Measurements from ENCODE around the gene CCDC178.

The CCDC178 gene

DNA sequence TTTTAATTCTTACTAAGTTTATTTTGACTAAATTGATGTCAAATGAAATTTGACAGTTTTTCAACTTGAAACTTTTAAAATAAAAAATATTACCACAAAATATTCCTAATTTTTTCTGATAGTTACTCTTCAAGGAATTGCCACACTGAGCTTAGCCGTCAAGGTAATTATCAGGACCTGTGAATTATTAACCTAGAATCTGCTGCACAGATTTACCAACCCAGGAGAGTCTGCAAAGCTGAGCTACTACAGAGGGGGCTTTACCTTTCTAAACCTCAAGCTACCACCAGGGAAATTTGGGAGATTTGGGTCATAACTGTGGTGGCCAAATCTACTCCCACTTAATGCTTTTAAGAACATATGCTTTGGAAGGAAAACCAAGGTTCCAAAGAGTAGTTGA lies 324.6 kb downstream of the CCDC178 start:
- DNase-seq: no peak

DNA sequence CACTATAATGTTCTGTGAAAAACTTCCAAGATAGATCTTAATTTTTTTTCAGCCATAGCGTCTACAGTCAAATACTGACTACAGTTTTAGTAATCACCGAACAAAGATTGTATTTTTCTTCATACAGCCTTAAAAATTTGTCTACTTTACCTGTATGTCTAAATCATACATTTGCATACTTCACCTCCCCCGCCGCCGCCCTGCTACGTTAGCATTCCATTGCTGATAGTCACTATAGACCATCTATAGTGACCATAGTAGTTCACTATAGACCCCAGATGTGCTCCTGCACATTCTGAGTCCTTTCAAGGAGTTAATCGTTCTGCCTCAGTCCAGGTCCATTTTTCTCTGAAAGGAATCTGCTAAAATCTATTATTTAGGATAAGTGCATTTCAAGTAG lies 325.0 kb downstream of the CCDC178 start:
- no peak for DNase-seq

DNA sequence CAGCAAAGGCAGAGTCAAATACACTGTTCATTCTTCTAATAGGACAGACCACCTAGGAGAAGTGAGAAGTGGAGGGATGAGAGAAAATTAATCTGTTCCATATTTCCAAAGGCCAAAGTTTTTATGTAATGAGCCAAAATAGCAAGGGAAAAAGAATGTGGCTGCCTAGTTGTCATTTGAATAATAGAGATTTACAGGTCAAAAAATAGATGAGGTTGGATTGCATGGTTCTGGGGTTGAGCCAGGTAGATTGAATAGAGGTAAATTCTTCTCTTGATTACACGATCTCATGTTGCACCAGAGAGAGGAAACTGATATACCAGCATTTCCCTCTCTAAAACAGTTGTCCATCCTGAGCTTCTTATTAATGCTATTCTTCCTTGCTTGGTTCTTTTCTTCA lies 325.8 kb downstream of the CCDC178 start:
- no peak for DNase-seq

DNA sequence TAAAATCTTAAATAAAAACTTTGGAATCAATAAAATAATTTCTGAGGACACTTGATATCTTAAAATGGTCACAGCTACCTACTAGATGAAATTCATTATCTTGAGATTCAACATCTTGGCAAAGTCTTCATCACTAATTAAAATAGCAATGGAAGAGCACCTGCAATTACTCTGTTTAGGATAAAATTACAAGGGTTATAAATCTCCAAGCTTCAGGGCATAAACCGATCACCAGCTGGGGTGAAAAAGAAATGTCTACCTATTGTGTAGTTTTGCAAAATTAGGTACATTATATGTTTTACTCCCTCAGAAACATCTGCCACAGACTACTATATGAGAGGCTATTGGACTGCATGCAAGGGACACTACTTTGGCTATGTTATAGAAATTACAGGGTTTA lies 327.1 kb downstream of the CCDC178 start:
- DNase-seq: no peak

DNA sequence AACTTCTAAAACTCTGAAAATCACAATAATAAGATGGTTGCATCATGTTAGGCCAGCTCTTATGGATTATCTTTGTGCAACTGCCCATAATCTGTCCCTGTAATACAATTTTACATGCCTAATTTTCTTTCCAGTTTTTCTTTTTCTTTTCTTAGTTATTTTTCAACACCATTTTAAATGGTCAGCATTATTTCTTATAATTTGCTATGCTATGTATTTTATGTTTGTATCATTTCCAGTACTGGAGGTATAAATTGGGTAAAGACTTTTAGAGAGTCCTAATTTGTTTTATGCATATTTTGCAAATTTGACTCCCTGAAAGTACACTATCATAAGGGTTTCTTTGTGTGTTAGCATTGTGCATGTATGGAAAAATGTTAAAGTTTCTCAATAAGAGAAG lies 333.0 kb downstream of the CCDC178 start:
- DNase-seq: no peak

DNA sequence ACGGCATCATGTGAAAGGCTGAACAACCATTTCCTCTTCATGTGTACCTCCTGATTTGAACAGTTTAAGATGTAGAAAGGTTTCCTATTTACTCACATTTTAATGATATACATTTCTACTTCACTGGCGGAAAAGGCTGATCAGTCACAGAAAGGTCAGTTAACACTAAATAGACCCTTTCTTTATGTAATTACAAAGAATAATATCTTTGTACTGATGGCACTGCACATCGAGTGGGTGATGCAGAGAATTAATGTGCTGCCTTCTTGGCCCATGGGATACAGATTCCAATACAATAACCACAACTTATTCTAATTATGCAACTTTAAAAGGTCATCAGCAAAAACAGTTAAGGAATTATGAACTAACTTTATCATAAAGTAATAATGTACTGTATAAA lies 339.2 kb downstream of the CCDC178 start:
- DNase-seq: no peak

DNA sequence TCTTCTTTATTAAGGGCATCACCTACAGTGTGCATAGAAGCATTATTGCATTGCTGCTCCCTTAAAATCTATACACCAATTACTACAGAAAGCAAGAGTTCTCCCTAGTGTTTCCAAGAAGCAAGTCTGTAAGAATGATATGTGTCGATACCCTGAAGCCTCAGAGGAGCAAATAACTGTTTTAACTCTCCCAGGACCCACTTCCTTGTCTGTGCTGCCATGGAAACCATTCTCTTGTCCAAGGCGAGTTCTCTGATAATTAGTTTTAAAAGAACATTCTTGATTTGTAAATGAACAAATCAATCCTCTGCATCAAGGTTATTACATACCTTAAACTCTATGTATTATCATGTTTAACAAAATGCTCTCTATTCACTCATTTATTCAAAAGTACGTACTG lies 340.9 kb downstream of the CCDC178 start:
- no peak for DNase-seq

DNA sequence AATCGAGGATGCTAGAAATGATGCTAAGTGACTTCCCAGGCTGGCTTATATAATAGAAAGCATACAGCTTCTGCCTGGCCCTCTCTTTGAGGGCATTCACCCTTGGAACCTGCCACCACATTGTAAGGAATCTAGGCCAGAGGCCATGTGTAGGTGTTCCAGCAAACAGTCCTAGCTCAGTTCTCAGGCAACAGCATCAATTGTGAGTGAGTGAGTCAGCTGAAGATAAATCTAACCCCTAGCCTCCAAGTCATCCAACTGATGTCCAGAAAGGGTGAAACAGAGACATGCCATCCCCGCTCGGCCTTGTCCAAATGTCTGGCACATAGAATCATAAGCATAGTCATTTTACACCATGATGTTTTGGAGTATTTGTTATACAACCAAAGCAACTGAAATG lies 343.4 kb downstream of the CCDC178 start:
- no peak for DNase-seq

DNA sequence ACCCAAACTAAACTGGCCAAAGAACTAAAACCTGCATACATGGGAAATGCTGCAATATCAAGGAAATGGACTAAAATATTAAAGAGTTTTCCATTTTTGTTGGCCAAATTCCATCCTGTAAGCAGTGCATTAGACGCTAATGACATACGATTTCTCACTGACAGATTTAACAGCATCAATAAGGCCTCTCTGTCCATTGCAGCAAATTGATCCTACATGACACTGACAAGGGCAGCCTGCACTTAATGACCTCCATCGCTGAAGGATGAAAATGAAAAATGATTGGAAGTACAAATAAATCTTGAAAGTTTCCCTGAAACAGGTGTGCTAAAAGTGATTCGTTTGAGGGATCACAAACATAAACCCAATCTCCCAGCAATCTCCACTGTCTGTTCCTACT lies 350.1 kb downstream of the CCDC178 start:
- no peak for DNase-seq

DNA sequence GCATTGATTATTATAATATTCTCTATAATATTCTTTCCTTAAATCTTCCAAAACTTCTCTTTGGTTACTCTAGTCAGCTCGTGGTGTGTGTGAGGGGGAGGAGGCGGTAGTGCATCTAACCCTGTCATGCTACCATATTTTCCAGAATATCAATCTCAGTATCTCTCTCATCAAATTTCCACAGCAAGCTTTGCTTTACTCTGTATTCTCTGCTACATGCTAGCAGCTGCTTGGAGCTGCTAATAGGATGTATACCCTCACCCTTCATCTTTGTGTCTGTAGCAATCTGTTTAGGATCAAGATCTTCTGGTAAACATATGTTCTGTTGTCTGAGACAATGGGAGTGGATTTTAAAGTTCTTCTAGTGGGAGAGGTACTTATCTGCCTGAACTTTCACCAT lies 363.9 kb downstream of the CCDC178 start:
- no peak for DNase-seq

DNA sequence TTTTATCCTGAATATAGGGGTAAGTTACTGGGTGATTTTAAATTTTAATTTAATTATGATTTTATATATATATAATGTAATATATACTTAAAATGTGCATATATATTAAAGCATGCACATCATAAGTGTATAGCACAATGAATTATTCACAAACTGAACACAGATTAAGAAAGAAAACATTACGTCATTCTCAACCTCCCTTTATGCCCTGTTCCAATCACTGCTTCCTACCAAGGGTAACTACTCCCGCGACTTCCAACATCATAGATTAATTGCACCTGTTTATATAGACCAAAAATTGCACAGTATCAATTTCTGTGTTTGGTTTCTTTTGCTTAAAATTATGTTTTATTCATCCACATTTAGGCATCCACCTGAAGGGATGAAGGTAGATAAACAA lies 366.4 kb downstream of the CCDC178 start:
- no peak for DNase-seq

DNA sequence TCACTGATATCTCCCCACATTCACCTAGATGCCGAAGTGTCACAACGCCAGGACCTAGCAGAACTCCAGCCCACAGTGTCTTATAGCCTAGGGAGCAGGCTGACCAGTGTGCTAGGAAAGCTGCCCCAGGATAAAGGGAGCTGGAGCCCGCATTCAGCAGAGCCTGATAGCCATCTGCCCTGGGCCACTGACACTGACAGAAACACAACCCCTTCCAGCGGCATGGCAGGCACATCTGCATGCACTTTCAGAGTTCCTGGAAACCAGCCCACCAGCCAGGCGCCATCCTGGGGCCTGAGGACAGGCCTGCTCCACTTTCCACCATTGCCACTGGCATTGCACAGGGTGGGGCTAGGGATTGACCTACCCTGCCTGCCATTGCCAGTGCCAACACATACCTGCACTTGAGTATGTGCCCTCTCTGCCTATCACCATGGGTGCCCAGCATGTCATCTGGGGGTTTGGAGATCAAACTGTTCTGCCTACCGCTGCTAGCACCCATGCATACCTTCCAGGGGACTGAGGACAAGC lies 377.6 kb downstream of the CCDC178 start:
- DNase-seq: no peak

DNA sequence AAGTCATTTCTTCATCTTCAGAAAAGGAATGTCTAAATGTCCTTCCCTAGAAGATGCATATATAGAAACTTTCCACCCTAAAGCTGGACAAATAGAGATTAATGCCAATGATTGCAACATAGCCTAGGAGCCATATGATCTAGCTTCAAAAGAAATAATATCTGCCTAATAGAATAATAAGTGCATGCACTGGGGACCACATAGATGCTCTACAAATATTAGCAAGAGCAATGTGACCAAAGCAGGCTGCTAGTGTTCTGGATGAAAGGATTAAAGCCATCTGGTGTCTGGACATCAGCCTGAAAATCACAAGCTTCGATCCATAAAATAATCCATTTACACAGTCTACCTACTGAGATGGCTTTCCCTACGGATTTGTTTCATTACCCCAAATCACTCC lies 387.6 kb downstream of the CCDC178 start:
- no peak for DNase-seq

DNA sequence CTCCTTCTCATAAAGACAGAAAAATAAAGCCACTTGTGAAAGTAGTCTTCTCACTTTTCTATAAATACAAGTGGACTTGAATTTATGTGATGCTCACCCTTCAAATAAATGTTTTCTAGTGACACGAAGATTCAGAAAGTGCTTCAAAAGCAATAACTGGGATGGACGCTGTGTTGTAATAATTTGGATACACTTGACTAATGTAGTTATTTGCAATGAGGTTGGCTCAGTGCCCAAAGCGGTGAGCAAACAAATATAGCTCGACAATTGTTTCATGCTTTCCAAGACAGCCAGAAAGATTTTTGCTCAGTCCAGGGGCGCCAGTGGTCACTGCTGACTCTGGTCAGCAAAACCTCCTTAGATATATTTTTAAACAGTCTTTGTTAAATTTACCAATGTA lies 389.1 kb downstream of the CCDC178 start:
- no peak for DNase-seq

DNA sequence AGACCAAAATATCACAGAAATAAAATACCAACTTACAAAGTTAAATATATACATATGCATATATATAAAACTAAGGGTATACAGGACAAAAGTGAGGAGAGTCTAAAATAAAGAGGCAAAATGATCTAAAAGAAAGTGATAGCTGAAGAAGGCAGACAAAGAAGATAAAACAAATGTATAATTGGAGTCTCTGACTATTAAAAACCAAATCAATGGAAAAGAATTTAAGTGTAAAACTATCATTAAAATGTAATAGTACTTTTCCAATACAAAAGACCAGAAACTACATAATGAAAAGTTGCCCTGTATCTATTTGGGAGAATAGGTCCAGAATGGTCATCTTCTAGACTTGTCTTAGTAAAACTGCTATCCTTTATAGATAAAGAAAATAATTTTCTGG lies 400.3 kb downstream of the CCDC178 start:
- no peak for DNase-seq

DNA sequence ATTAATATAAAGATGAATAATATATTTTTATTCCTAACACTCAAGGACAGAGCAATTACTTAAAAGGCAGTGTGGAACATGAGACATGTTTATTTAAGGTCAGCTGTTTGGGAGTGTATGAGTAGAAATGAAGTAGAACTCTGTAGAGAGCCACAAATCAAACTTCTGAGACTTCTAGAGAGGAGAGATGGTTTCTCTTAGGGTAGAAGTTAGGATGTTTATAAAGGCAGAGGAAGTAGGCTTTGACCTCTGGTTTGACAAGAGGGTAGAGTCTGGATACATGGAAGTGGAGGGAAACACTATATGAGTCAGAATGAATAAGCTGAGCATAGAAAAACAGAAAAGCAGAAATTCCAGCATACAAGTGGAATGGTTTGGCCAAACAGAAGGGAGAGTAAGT lies 405.6 kb downstream of the CCDC178 start:
- no peak for DNase-seq

DNA sequence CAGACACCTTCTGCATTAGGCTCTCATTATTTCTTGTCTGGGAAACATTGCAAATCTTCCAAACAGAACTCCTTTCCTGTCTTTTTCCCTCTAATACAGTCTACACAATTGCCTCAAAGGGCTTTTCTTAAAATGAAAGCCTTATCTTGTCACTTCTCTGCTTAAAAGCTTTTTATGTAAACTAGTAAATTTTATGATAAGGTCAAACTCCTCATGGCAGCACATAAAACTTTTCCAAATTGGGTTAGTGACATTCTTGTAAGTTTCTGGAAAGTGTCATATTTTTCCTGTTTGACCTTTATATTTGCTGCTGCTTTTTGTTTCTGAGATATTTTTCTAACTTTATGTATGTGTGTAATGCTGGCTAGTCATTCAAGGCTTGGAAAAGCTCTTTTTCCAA lies 406.3 kb downstream of the CCDC178 start:
- no peak for DNase-seq

DNA sequence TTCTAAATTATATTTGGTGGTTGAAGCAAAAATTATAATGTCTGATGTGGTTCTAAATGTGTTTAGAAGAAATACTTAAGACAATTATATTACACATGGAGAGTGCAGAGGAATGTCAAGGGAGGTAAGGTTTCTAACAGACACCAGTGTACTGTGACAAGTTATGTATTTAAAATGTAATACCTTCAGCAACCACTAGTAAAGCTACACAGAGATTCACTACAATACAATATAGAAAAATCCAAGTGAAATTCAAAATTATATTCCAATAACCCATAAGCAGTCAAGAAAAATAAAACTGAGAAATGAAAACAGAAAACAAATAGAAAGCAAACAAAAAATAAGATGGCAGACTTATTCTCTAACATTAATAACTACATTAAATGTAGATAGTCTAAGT lies 418.2 kb downstream of the CCDC178 start:
- DNase-seq: no peak

DNA sequence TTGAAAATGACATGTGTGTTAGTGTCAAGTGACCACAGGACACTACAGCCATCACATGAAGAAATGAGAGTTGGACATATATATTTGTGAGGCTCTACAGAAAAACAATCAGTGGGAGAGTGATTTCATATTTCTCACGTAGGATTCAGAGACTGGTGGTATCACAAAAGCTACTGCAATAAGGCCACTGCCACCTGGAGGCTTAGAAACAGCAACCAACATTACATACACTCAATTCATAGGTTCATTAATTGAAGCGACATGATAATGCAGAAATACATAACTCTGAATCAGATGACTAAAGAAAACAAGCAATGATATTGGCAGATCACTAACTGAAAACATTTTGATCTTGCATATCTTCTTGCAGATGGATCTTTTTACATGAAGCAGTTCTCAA lies 419.6 kb downstream of the CCDC178 start:
- no peak for DNase-seq

DNA sequence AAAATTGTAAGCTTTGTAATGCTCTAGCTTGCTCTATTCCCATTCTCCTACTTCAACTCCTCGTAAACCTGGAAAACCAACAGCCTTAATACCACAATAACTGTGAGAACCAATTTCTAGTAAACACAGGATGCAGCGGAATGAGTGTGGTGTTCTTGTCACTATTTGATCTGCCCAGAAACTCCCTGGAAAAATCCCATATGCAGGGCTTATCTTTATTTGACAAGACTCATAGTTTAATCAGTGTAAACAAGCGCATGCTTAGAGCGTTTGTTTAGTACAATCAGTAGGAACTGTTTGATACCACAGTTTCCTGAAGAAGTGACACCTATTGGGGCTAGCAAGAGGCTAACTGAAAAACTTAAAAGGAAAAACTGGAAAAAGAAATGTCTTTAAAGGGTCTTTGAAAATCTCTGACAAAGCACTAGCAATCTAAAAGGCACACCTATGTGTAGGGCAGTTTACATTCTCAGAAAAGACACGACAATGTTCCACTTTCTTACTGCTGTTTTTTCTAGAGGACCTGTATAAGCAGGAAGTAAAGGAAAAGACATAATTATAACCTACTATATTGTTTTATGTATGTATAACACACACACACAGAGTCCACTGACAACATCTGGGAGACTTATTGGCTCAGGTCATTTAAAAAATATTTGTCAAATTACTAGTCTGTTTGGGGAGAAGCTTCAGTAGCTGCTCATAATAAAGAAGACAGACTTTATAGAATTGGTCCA lies 426.3 kb downstream of the CCDC178 start:
- DNase-seq: no peak

DNA sequence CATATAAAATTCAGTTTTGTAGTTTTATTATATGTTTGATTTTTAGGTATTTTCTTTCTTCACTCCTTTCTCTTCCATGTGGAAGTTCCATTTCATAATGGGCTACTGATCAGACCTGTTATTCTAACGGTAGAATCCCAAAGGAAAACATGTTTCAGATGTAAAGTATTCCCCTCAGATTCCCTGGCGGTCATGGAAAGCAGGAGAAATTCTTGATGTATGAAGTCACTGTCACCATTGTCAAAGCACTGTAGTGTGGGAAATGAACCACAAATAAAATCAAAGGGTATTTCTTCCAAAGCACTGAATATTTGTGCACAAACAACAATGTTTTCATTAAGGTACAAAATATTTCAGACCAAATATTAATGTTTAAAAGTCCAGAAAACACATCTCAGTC lies 430.4 kb downstream of the CCDC178 start:
- DNase-seq: no peak

DNA sequence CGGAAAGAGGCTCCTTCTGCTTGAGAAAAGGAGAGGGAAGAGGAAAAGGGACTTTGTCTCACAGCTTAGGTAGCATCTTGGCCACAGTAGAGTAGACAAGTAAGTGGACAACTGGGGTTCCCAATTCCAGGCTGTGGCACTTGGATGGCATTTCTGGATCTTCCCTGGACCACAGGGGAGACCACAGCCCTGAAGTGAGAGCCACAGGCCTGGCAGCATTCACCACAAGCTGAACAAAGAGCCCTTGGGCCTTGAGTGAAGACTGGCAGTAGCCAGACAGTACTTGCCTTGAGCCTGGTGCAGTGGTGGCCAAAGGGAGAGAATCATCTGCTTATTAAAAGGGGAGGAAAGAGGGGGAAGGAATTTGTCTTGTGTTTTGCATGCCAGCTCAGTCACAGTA lies 441.6 kb downstream of the CCDC178 start:
- no peak for DNase-seq

DNA sequence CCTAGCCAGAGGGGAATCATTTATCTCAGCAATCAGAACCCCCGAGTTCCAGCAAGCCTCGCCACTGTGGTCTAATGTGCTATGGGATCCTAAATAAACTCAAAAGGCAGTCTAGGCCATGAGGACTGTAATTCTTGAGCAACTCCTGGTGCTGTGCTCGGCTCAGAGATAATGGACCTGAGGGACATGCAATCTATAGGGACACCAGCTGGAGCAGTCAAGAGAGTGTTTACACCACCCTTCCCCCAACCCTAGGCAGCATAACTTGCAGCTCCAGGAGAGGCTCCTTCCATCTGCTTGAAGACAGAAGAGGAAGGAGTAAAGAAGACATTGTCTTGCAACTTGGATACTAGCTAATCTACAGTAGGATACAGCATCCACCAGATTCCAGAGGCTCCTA lies 442.2 kb downstream of the CCDC178 start:
- no peak for DNase-seq

DNA sequence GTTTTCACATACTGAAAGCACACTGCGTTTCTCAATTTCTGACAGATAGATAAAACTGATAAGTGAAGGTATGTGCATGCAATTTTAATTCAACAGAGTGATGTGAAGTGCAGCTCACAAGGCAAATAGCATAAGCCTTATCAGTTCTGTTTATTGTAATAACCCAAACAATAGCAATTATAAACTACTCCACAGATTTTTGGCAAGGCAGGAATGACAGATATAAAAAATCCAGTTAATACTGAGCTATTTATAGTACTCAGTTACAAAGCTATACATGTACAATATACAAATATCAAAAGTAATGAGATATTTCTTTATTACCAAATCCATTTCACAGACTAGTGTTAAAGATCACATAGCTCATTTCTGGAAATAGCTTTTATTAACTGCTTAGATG lies 456.8 kb downstream of the CCDC178 start:
- DNase-seq: no peak

DNA sequence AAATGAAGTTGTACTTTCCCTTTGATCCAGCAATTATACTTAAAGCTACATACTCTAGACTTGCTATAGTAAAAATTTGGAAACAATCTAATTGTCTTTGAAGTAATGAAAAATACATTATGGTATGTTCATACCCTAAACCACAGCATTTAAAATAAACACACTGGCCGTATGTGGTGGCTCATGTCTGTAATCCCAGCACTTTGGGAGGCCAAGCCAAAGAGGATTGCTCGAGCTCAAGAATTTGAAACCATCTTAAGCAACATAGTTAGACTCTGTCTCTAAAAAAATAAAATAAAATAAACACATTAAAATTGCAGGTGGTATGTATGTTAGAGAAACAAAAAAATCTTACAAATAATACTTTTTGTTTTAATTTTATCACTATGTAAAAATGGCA lies 459.6 kb downstream of the CCDC178 start:
- DNase-seq: no peak

All from effector CD8-positive, alpha-beta T cell (primary cell).